Progenitor cell of endocrine pancreas (in vitro differentiated cells): Measurements from ENCODE around the gene JPH3. TPM values are rescaled to one million over a fixed set of nuclear protein-coding genes. Genes with fewer than 3 reads are reported as not detected.

Experiments
- DNase-seq: peaks from one replicate; pipeline ENCODE4 v3.0.0; 2021; ENCODE audit warnings: low spot score; ENCODE audit not compliant: unreplicated experiment
- H3K27ac Mint-ChIP-seq: 2 replicates; pipeline ENCODE4 v1.8.0; 2021; ENCODE audit warnings: mild to moderate bottlenecking, moderate library complexity, mixed read lengths
- H3K27me3 Mint-ChIP-seq: 2 replicates; pipeline ENCODE4 v1.8.0; 2021; ENCODE audit warnings: mixed read lengths
- H3K36me3 Mint-ChIP-seq: 2 replicates; pipeline ENCODE4 v1.8.0; 2022; ENCODE audit warnings: mixed read lengths; ENCODE audit not compliant: insufficient read depth
- H3K4me1 Mint-ChIP-seq: 2 replicates; pipeline ENCODE4 v1.8.0; 2021; ENCODE audit warnings: low read depth, mixed read lengths
- H3K4me3 Mint-ChIP-seq: 2 replicates; pipeline ENCODE4 v1.8.0; 2021; ENCODE audit warnings: low read depth, mild to moderate bottlenecking, moderate library complexity, mixed read lengths
- H3K9me3 Mint-ChIP-seq: 2 replicates; pipeline ENCODE4 v1.8.0; 2021; ENCODE audit warnings: low read depth, mixed read lengths
- CTCF ChIP-seq: fragments of 200-600 bp; sonication (generic); IDR thresholded peaks from one replicate; pipeline ENCODE4 v1.5.0; 2021; ENCODE audit warnings: antibody characterized with exemption, mild to moderate bottlenecking; ENCODE audit not compliant: unreplicated experiment
- total RNA-seq: library from RNA; stranded (reverse); gene quantifications from 2 replicates; pipeline ENCODE4 v1.2.1, GENCODE V29; 2021

JPH3 gene
- total RNA-seq, 1 donor from 2014 or later = 26.4 TPM

DNA sequence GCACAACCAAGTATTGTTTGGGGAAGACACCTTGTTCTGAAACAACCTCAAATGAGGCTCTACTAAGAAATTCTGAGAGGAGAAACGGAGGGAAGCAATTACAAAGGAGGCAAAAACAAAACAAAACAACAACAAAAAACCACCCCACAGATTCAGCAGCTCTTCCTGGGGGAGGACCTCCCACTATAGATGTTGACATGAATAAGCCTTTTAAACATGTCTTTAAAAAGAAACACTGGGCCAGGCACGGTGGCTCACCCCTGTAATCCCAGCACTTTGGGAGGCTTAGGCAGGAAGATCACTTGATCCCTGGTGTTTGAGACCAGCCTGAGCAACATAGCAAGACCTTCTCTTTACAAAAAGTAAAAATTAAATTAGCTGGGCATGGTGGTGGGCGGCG is 22.6 kb upstream of the JPH3 start:
- no peak for DNase-seq
- Mint-ChIP-seq H3K9me3 (no peaks in the 10 kb centered on the region), H3K27me3 (peaks cover 12% of the 10 kb centered on the region), H3K4me3 (no peak overlapping the region), H3K27ac (peak overlapping the region; percentile 37), H3K4me1 (peaks cover 1% of the 10 kb centered on the region), H3K36me3 (no peaks in the 10 kb centered on the region)
- TF ChIP-seq CTCF = no peak

DNA sequence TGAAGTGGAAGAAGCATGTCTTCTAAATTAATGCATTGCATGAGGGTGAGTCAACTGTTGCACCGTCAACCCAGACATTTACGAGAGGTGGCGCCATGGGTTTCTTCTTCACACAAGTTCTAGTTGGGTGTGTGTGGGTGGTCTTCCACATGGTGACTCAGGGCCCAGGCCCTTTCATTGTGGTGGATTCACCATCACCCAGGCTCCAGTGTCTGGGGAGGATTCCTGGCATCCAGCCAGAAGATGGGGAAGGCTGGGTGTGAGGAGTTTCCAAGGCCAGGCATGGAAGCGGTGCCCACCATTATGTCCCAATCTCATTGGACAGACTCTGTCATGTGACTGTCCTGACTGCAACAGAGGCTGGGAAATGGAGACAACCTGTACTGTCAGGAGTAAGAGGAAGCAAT is 21.4 kb upstream of the JPH3 start:
- no peaks in the 10 kb centered on the region for H3K4me1 Mint-ChIP-seq
- no peak overlapping the region for H3K27ac Mint-ChIP-seq
- H3K9me3 Mint-ChIP-seq = no peaks in the 10 kb centered on the region
- no peak overlapping the region for H3K4me3 Mint-ChIP-seq
- DNase-seq = no peak
- TF ChIP-seq CTCF = no peak
- H3K36me3 Mint-ChIP-seq = no peaks in the 10 kb centered on the region
- H3K27me3 Mint-ChIP-seq = peaks cover 12% of the 10 kb centered on the region

DNA sequence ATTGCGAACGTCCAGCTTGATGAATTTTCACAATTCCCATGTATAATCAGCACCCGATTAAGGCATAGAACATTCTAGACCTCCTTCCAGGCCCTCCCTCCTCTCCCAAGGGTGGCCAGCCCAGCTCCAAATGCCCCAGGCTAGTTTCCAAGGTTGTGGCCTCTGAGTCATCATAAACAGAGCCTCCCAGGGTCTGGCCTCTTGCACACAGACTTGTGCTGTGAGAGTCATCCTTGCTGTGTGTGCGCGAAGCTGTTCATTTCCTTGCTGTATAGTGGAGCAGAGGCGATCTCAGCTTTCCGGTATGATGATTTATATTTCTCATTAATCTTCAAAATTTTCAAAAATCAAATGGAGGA is 20.5 kb upstream of the JPH3 start:
- Mint-ChIP-seq H3K27ac (no peak overlapping the region), H3K9me3 (no peaks in the 10 kb centered on the region), H3K4me1 (no peaks in the 10 kb centered on the region), H3K36me3 (no peaks in the 10 kb centered on the region), H3K4me3 (no peak overlapping the region), H3K27me3 (peaks cover 17% of the 10 kb centered on the region)
- DNase-seq = no peak
- TF ChIP-seq CTCF = no peak

DNA sequence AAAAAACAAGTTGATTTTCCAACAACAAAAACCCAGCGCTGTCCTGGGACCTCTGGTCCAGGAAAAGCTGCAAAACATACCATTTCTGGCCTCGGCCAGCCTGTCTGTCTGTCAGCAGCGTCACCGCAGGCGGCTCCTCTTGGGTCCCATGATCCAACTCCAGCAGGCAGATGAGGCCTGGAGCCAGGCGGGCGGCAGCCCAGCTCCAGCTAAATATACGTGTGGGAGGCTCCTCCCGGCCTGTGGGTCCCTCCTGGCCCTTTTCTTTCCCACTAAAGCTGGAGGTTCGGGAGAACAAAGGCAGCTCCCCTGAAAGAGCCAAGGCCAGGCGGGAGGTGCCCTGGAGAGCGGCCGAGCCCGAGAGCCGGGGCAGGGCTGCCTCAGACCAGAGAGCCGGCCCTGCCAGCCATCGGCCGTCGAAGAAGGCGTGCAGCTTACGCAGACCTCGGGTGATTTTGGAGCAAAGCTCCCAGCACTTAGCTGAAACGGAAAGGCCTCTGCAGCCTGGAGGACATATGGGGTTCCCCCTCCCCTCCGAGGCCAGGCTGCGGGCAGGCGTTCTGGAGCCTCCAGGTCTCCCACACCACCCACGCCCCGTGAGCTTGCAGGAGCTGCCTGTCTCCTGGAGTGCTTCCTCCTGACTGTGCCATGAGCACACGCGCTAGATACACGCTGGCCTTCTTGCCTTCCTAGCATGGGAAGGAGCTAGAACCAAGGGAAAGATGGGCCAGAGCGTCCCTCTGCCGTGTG is 19.9 kb upstream of the JPH3 start:
- no peak for DNase-seq
- TF ChIP-seq CTCF = no peak
- Mint-ChIP-seq H3K9me3 (no peaks in the 10 kb centered on the region), H3K27me3 (peaks cover 17% of the 10 kb centered on the region), H3K36me3 (no peaks in the 10 kb centered on the region), H3K4me3 (no peak overlapping the region), H3K27ac (no peak overlapping the region), H3K4me1 (no peaks in the 10 kb centered on the region)

- Mint-ChIP-seq H3K27me3 (peaks cover 17% of the 10 kb centered on the region), H3K36me3 (no peaks in the 10 kb centered on the region), H3K9me3 (no peaks in the 10 kb centered on the region), H3K27ac (no peak overlapping the region), H3K4me3 (no peak overlapping the region), H3K4me1 (no peaks in the 10 kb centered on the region)
- DNase-seq = no peak
- TF ChIP-seq CTCF = no peak
These were observed 19.4 kb upstream of the JPH3 start for GRCh38 chr16:87582966-87583325.
